Measurements from ENCODE around the gene KRTAP20-1.

DNA sequence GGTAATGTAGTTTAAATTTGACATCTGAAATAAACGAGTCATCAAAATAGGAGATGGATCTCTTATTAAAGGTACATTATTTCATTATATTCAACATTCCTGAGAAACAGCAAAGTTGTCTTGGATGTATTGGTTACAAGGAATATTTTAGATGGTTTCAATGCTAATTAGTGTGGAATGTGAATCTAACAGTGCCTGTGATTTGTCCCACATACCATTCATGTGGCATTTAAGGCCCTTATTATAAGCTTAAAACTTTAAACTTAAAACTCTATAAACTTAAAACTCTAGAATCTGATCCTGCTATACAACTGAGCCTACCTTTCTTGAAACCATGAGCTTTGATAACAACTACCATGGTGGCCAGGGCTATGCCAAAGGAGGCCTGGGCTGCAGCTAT is 15.4 kb upstream of the KRTAP20-1 start, which contains the start of gene KRTAP22-1:
- TF ChIP-seq, protein P1, sequence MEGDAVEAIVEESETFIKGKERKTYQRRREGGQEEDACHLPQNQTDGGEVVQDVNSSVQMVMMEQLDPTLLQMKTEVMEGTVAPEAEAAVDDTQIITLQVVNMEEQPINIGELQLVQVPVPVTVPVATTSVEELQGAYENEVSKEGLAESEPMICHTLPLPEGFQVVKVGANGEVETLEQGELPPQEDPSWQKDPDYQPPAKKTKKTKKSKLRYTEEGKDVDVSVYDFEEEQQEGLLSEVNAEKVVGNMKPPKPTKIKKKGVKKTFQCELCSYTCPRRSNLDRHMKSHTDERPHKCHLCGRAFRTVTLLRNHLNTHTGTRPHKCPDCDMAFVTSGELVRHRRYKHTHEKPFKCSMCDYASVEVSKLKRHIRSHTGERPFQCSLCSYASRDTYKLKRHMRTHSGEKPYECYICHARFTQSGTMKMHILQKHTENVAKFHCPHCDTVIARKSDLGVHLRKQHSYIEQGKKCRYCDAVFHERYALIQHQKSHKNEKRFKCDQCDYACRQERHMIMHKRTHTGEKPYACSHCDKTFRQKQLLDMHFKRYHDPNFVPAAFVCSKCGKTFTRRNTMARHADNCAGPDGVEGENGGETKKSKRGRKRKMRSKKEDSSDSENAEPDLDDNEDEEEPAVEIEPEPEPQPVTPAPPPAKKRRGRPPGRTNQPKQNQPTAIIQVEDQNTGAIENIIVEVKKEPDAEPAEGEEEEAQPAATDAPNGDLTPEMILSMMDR (IDR thresholded peaks at IDR 0.05) = no peak
- no peak for TF ChIP-seq POLR2A (IDR thresholded peaks at IDR 0.05)

Data from vagina (tissue), 2 donors.